Endodermal cell (in vitro differentiated cells): ENCODE measurements around the gene SLC12A4. TPM values are rescaled to one million over a fixed set of nuclear protein-coding genes. Genes with fewer than 3 reads are reported as not detected.

Experiments used
- DNase-seq: peaks from one replicate; pipeline ENCODE4 v3.0.0-alpha.2; 2017
- H3K27ac ChIP-seq: 2 replicates; pipeline ENCODE4 v1.5.1; 2013; ENCODE audit warnings: mild to moderate bottlenecking, low read depth, low read length, moderate library complexity
- H3K27me3 ChIP-seq: 2 replicates; pipeline ENCODE4 v1.6.1; 2013; ENCODE audit warnings: mild to moderate bottlenecking, low read length, moderate library complexity; ENCODE audit not compliant: insufficient read depth, control insufficient read depth, poor library complexity, severe bottlenecking
- H3K36me3 ChIP-seq: 2 replicates; pipeline ENCODE4 v1.7.0; 2013; ENCODE audit warnings: mild to moderate bottlenecking, low read length, moderate library complexity; ENCODE audit not compliant: control insufficient read depth, insufficient read depth
- H3K4me1 ChIP-seq: one replicate; pipeline ENCODE4 v1.7.0; 2013; ENCODE audit warnings: low read length; ENCODE audit not compliant: control insufficient read depth, insufficient read depth
- H3K4me3 ChIP-seq: 2 replicates; pipeline ENCODE4 v1.5.1; 2013; ENCODE audit warnings: mild to moderate bottlenecking, low read length, moderate library complexity
- H3K9ac ChIP-seq: 2 replicates; pipeline ENCODE4 v1.6.1; 2013; ENCODE audit warnings: mild to moderate bottlenecking, low read length, moderate library complexity; ENCODE audit not compliant: poor library complexity, severe bottlenecking; ENCODE audit errors: extremely low read depth
- H3K9me3 ChIP-seq: 2 replicates; pipeline ENCODE4 v1.6.1; 2013; ENCODE audit warnings: mild to moderate bottlenecking, low read length, moderate library complexity; ENCODE audit not compliant: control insufficient read depth
- H3K27ac Mint-ChIP-seq: 2 replicates; pipeline ENCODE4 v1.8.0; 2020; ENCODE audit warnings: mixed read lengths
- H3K27me3 Mint-ChIP-seq: 2 replicates; pipeline ENCODE4 v1.8.0; 2021; ENCODE audit warnings: mild to moderate bottlenecking, mixed read lengths; ENCODE audit not compliant: insufficient read depth
- H3K36me3 Mint-ChIP-seq: 2 replicates; pipeline ENCODE4 v1.8.0; 2020; ENCODE audit warnings: low read depth, mixed read lengths
- H3K4me1 Mint-ChIP-seq: 2 replicates; pipeline ENCODE4 v1.8.0; 2020; ENCODE audit warnings: mixed read lengths
- H3K4me3 Mint-ChIP-seq: 2 replicates; pipeline ENCODE4 v1.8.0; 2020; ENCODE audit warnings: mild to moderate bottlenecking, moderate library complexity, mixed read lengths
- H3K9me3 Mint-ChIP-seq: 2 replicates; pipeline ENCODE4 v1.8.0; 2020; ENCODE audit warnings: mild to moderate bottlenecking, mixed read lengths
- CTCF ChIP-seq: fragments of 200-600 bp; sonication (generic); conservative IDR thresholded peaks from 2 replicates; pipeline ENCODE4 v1.5.0; 2021; ENCODE audit warnings: antibody characterized with exemption, mild to moderate bottlenecking
- WGBS, 2 experiments: methylation state at CpG; one replicate each; pipeline versions ENCODE4 v1.1.5 to v1.1.7; 2013; ENCODE audit warnings: missing lambda C conversion rate in 2 of 2, mixed read lengths in 1 of 2; ENCODE audit not compliant: insufficient coverage in 1 of 2, insufficient read length in 1 of 2; 5-methylcytosine and 5-hydroxymethylcytosine counted together
- total RNA-seq, 2 donors: library from RNA; stranded (reverse); fragmentation: NEBNext Ultra II Directional in 1 of 2; extraction: Animal tissue kit (Norgen Biotek cat#: 25700) in 1 of 2; gene quantifications; 2 replicates in 1 of 2; 3 replicates in 1 of 2; pipeline ENCODE4 v1.2.1, GENCODE V29; 2021

The SLC12A4 gene
- total RNA-seq, 2 donors from 2014 or later = 37.9 to 43.4 TPM

- H3K9ac ChIP-seq = no peak overlapping the region
- no peak overlapping the region for H3K27ac ChIP-seq
- Mint-ChIP-seq H3K27ac (no peak overlapping the region), H3K9me3 (no peaks in the 10 kb centered on the region), H3K4me3 (no peak overlapping the region), H3K36me3 (peaks cover 44% of the 10 kb centered on the region), H3K4me1 (peaks cover 4% of the 10 kb centered on the region), H3K27me3 (no peaks in the 10 kb centered on the region)
- no peak for TF ChIP-seq CTCF
- DNase-seq = no peak
- H3K4me1 ChIP-seq = peaks cover 16% of the 10 kb centered on the region
- WGBS, 2 experiments = 97% methylated on average over 7 to 13 of the region's 13 CpGs
- H3K27me3 ChIP-seq = no peaks in the 10 kb centered on the region
- H3K36me3 ChIP-seq = peaks cover 60% of the 10 kb centered on the region
- H3K4me3 ChIP-seq = no peak overlapping the region
- H3K9me3 ChIP-seq = no peaks in the 10 kb centered on the region
Observed at GRCh38 chr16:67961551-67961957, 6.9 kb downstream of the SLC12A4 start.

- Mint-ChIP-seq H3K27me3 (no peaks in the 10 kb centered on the region), H3K4me1 (peaks cover under 1% of the 10 kb centered on the region), H3K4me3 (no peak overlapping the region), H3K9me3 (no peaks in the 10 kb centered on the region), H3K36me3 (peaks cover 47% of the 10 kb centered on the region), H3K27ac (no peak overlapping the region)
- Histone ChIP-seq H3K9ac (no peak overlapping the region), H3K4me1 (peaks cover 3% of the 10 kb centered on the region), H3K27me3 (no peaks in the 10 kb centered on the region), H3K27ac (no peak overlapping the region), H3K36me3 (peaks cover 69% of the 10 kb centered on the region), H3K9me3 (no peaks in the 10 kb centered on the region), H3K4me3 (no peak overlapping the region)
- no peak for TF ChIP-seq CTCF
- WGBS, 2 experiments = 88 to 95% methylated on average over 7 to 11 of the region's 11 CpGs
- no peak for DNase-seq
Observed at GRCh38 chr16:67959536-67960329, 8.7 kb downstream of the SLC12A4 start.

- no peaks in the 10 kb centered on the region for H3K27me3 Mint-ChIP-seq
- H3K36me3 Mint-ChIP-seq = peaks cover 50% of the 10 kb centered on the region
- no peaks in the 10 kb centered on the region for H3K9me3 ChIP-seq
- no peaks in the 10 kb centered on the region for H3K4me1 ChIP-seq
- peaks cover 71% of the 10 kb centered on the region for H3K36me3 ChIP-seq
- H3K9me3 Mint-ChIP-seq = no peaks in the 10 kb centered on the region
- H3K27me3 ChIP-seq = no peaks in the 10 kb centered on the region
- no peak overlapping the region for H3K27ac ChIP-seq
- no peak overlapping the region for H3K4me3 ChIP-seq
- H3K27ac Mint-ChIP-seq = no peak overlapping the region
- H3K4me1 Mint-ChIP-seq = no peaks in the 10 kb centered on the region
- 95 to 98% methylated on average over 9 of the region's 9 CpGs for WGBS, 2 experiments
- no peak overlapping the region for H3K4me3 Mint-ChIP-seq
- no peak for TF ChIP-seq CTCF
- no peak overlapping the region for H3K9ac ChIP-seq
- no peak for DNase-seq
Observed at GRCh38 chr16:67957622-67958021, 10.8 kb downstream of the SLC12A4 start.
